Esophagus muscularis mucosa (tissue), 4 donors: ENCODE measurements around the gene SCARF2.

Source experiments
- EP300 ChIP-seq: sonication (generic); formaldehyde crosslinking; IDR thresholded peaks from one replicate; pipeline ENCODE4 v1.6.1; 2017; ENCODE audit warnings: antibody characterized with exemption
- POLR2A ChIP-seq: fragments of 450-650 bp; IDR thresholded peaks from one replicate; pipeline ENCODE4 v1.6.1; 2017; ENCODE audit warnings: antibody characterized with exemption, moderate library complexity, mild to moderate bottlenecking, low read depth
- POLR2AphosphoS5 ChIP-seq, 2 donors: sonication (generic); formaldehyde crosslinking; IDR thresholded peaks; one replicate each; pipeline ENCODE4 v1.6.1; 2017; ENCODE audit warnings: antibody characterized with exemption in 2 of 2
- TF ChIP-seq, protein P1 (sequence below), 3 experiments: fragments of 200-600 bp in 2 of 3; fragments of 450-650 bp in 1 of 3; sonication (generic) in 2 of 3; IDR thresholded peaks; one replicate each; pipeline ENCODE4 v1.5.1; 2017 to 2019; ENCODE audit warnings: antibody characterized with exemption in 3 of 3, mild to moderate bottlenecking in 2 of 3, moderate library complexity in 1 of 3

DNA sequence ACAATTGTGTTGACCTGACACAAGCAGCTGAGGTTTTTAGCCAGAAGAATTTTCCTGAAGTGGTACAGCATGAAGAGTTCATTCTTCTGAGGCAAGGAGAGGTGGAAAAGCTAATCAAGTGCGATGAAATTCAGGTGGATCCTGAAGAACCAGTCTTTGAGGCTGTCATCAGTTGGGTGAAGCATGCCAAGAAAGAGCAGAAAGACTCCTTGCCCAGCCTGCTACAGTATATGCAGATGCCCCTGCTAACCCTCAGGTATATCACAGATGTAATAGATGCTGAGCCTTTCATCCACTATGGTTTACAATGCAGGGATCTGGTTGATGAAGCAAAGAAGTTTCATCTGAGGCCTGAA lies 12.9 kb upstream of the SCARF2 start:
- TF ChIP-seq, protein P1, sequence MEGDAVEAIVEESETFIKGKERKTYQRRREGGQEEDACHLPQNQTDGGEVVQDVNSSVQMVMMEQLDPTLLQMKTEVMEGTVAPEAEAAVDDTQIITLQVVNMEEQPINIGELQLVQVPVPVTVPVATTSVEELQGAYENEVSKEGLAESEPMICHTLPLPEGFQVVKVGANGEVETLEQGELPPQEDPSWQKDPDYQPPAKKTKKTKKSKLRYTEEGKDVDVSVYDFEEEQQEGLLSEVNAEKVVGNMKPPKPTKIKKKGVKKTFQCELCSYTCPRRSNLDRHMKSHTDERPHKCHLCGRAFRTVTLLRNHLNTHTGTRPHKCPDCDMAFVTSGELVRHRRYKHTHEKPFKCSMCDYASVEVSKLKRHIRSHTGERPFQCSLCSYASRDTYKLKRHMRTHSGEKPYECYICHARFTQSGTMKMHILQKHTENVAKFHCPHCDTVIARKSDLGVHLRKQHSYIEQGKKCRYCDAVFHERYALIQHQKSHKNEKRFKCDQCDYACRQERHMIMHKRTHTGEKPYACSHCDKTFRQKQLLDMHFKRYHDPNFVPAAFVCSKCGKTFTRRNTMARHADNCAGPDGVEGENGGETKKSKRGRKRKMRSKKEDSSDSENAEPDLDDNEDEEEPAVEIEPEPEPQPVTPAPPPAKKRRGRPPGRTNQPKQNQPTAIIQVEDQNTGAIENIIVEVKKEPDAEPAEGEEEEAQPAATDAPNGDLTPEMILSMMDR (IDR thresholded peaks at IDR 0.05) = no peak
- TF ChIP-seq POLR2A = no peak
- no peak for TF ChIP-seq EP300
- no peak for TF ChIP-seq POLR2AphosphoS5 (IDR thresholded peaks at IDR 0.05)
